Uterus (tissue), 4 donors: ENCODE data around the gene FGF8. TPM values are rescaled to one million over a fixed set of nuclear protein-coding genes. Genes with fewer than 3 reads are reported as not detected.
A peak's percentile ranks its signal among the peaks of the same experiment; 100 is the strongest.

Experiments used
- DNase-seq, 2 donors: peaks; one replicate each; pipeline ENCODE4 v3.0.0-alpha.2; 2019 to 2020
- H3K27ac ChIP-seq, 2 donors: fragments of 200-600 bp; sonication (generic); 1 replicate in 1 of 2; 2 replicates in 1 of 2; pipeline ENCODE4 v1.5.1; 2016 to 2018
- H3K27me3 ChIP-seq, 2 donors: fragments of 200-600 bp; sonication (generic); one replicate each; pipeline ENCODE4 v1.5.1; 2018 to 2019; ENCODE audit warnings: control low read depth in 1 of 2
- H3K36me3 ChIP-seq, 2 donors: fragments of 200-600 bp; sonication (generic); one replicate each; pipeline ENCODE4 v1.5.1; 2019; ENCODE audit warnings: control low read depth in 1 of 2
- H3K4me1 ChIP-seq, 2 donors: fragments of 200-600 bp; sonication (generic); one replicate each; pipeline ENCODE4 v1.5.1; 2018 to 2019; ENCODE audit warnings: control low read depth in 1 of 2
- H3K4me3 ChIP-seq, 2 donors: fragments of 200-600 bp; sonication (generic); 1 replicate in 1 of 2; 2 replicates in 1 of 2; pipeline ENCODE4 v1.5.1; 2018 to 2019; ENCODE audit warnings: mild to moderate bottlenecking in 1 of 2
- H3K9me3 ChIP-seq, 2 donors: fragments of 200-600 bp; sonication (generic); one replicate each; pipeline ENCODE4 v1.5.1; 2019; ENCODE audit warnings: control low read depth in 1 of 2
- POLR2A ChIP-seq, 2 donors: fragments of 450-650 bp; IDR thresholded peaks; one replicate each; pipeline ENCODE4 v1.6.1; 2016; ENCODE audit warnings: antibody characterized with exemption in 2 of 2, mild to moderate bottlenecking in 1 of 2, moderate library complexity in 1 of 2
- intact Hi-C: fragments of 100-400 bp; cut with DNase I; formaldehyde crosslinking; loops from one replicate; pipeline ENCODE4 v1.15.1; 2023; ENCODE audit warnings: low total_unique reads
- total RNA-seq, 4 donors: library from RNA; depleted of rRNA in 3 of 4; stranded (reverse); fragments of >200 nt in 3 of 4; gene quantifications; one replicate each; pipeline versions ENCODE4 v1.1.0 to v1.2.4, GENCODE V29; 2014 to 2023
- TF ChIP-seq, protein P1 (sequence below), 4 experiments: fragments of 200-600 bp in 2 of 4; fragments of 450-650 bp in 2 of 4; sonication (generic) in 2 of 4; IDR thresholded peaks; one replicate each; pipeline ENCODE4 v1.5.1; 2016 to 2019; ENCODE audit warnings: antibody characterized with exemption in 4 of 4, mild to moderate bottlenecking in 2 of 4, moderate library complexity in 1 of 4
- donor health status: DM: yes; HTN: yes; CAD: no.

Gene FGF8
- total RNA-seq, 4 donors from 2014 or later: not detected

- H3K27me3 ChIP-seq: peaks cover 9 to 18% of the 10 kb centered on the region in 2 donors
- intact Hi-C loops: loop anchor here (10.0 kb wide), 1 partner anchor 175 kb away; no protein-coding TSS in a partner anchor
- H3K36me3 ChIP-seq: no peaks in the 10 kb centered on the region
- no peaks in the 10 kb centered on the region for H3K9me3 ChIP-seq
- TF ChIP-seq, protein P1, sequence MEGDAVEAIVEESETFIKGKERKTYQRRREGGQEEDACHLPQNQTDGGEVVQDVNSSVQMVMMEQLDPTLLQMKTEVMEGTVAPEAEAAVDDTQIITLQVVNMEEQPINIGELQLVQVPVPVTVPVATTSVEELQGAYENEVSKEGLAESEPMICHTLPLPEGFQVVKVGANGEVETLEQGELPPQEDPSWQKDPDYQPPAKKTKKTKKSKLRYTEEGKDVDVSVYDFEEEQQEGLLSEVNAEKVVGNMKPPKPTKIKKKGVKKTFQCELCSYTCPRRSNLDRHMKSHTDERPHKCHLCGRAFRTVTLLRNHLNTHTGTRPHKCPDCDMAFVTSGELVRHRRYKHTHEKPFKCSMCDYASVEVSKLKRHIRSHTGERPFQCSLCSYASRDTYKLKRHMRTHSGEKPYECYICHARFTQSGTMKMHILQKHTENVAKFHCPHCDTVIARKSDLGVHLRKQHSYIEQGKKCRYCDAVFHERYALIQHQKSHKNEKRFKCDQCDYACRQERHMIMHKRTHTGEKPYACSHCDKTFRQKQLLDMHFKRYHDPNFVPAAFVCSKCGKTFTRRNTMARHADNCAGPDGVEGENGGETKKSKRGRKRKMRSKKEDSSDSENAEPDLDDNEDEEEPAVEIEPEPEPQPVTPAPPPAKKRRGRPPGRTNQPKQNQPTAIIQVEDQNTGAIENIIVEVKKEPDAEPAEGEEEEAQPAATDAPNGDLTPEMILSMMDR (IDR thresholded peaks at IDR 0.05): peak; percentile 68 to 82 (median 78)
- TF ChIP-seq POLR2A (IDR thresholded peaks at IDR 0.05): no peak
- peaks cover 0 to 33% of the 10 kb centered on the region in 2 donors for H3K4me1 ChIP-seq
- no peak overlapping the region for H3K27ac ChIP-seq
- peak; percentile 66 to 74 for DNase-seq
- H3K4me3 ChIP-seq: peak overlapping the region; percentile 17 to 25
Observed at GRCh38 chr10:101779544-101780186, 3.8 kb upstream of the FGF8 start.

GRCh38 chr10:101778781-101779543 lies 3.0 kb upstream of the FGF8 start:
- TF ChIP-seq, protein P1 (IDR thresholded peaks at IDR 0.05): no peak
- TF ChIP-seq POLR2A (IDR thresholded peaks at IDR 0.05): no peak

GRCh38 chr10:101778151-101778780 lies 2.4 kb upstream of the FGF8 start:
- DNase-seq: no peak
- H3K4me1 ChIP-seq: peaks cover 0 to 33% of the 10 kb centered on the region in 2 donors
- intact Hi-C loops: loop anchor here (10.0 kb wide), 1 partner anchor 173 kb away; no protein-coding TSS in a partner anchor
- no peaks in the 10 kb centered on the region for H3K9me3 ChIP-seq
- H3K27me3 ChIP-seq: peaks cover 20 to 23% of the 10 kb centered on the region in 2 donors
- TF ChIP-seq, protein P1 (IDR thresholded peaks at IDR 0.05): no peak
- no peak for TF ChIP-seq POLR2A (IDR thresholded peaks at IDR 0.05)
- H3K36me3 ChIP-seq: no peaks in the 10 kb centered on the region
- H3K4me3 ChIP-seq: no peak overlapping the region
- H3K27ac ChIP-seq: no peak overlapping the region

More at GRCh38 chr10:101778781-101779543, 3.0 kb upstream of the FGF8 start:
- peaks cover 0 to 33% of the 10 kb centered on the region in 2 donors for H3K4me1 ChIP-seq
- H3K36me3 ChIP-seq: no peaks in the 10 kb centered on the region
- H3K27me3 ChIP-seq: peaks cover 16 to 20% of the 10 kb centered on the region in 2 donors
- DNase-seq: no peak
- H3K27ac ChIP-seq: no peak overlapping the region
- intact Hi-C loops: loop anchor here (10.0 kb wide), 1 partner anchor 174 kb away; no protein-coding TSS in a partner anchor
- H3K4me3 ChIP-seq: peak overlapping the region; percentile 17 to 25
- no peaks in the 10 kb centered on the region for H3K9me3 ChIP-seq

- H3K4me3 ChIP-seq: no peak overlapping the region
- intact Hi-C loops: loop anchor here (10.0 kb wide), 1 partner anchor 173 kb away; no protein-coding TSS in a partner anchor
- peaks cover 22 to 29% of the 10 kb centered on the region in 2 donors for H3K27me3 ChIP-seq
- H3K27ac ChIP-seq: no peak overlapping the region
- TF ChIP-seq, protein P1 (IDR thresholded peaks at IDR 0.05): no peak
- no peak for TF ChIP-seq POLR2A (IDR thresholded peaks at IDR 0.05)
- no peak for DNase-seq
- H3K36me3 ChIP-seq: no peaks in the 10 kb centered on the region
- H3K4me1 ChIP-seq: peaks cover 0 to 33% of the 10 kb centered on the region in 2 donors
- H3K9me3 ChIP-seq: no peaks in the 10 kb centered on the region
Observed at GRCh38 chr10:101777619-101778145, 1.8 kb upstream of the FGF8 start.
